SK-N-SH treated with all-trans-retinoic acid at 6 μM for 48 hours (cell line): ENCODE data around the gene TMEM163.

Experiments
- ARNTL ChIP-seq: fragments of 450-650 bp; formaldehyde crosslinking; IDR thresholded peaks from 2 replicates; pipeline ENCODE4 v1.5.0; 2020; ENCODE audit warnings: low read depth, mild to moderate bottlenecking, moderate library complexity, borderline replicate concordance
- CSRNP3 ChIP-seq: fragments of 250-450 bp; sonication (Bioruptor Pico); IDR thresholded peaks from 2 replicates; pipeline ENCODE4 v1.5.1; 2021; ENCODE audit warnings: mild to moderate bottlenecking, moderate library complexity
- ESRRG ChIP-seq: fragments of 250-450 bp; sonication (Bioruptor Pico); IDR thresholded peaks from 2 replicates; pipeline ENCODE4 v1.6.1; 2021; ENCODE audit warnings: mild to moderate bottlenecking
- TCF4 ChIP-seq: fragments of 250-450 bp; sonication (Bioruptor Pico); IDR thresholded peaks from 2 replicates; pipeline ENCODE4 v1.8.0; 2021; ENCODE audit warnings: mild to moderate bottlenecking, moderate library complexity, borderline replicate concordance
- ZFP3 ChIP-seq: fragments of 250-450 bp; sonication (Bioruptor Pico); IDR thresholded peaks from 2 replicates; pipeline ENCODE4 v1.5.0; 2020; ENCODE audit warnings: mild to moderate bottlenecking, moderate library complexity
- ZNF565 ChIP-seq: fragments of 450-650 bp; formaldehyde crosslinking; conservative IDR thresholded peaks from 2 replicates; pipeline ENCODE4 v1.5.0; 2020; ENCODE audit warnings: low read depth, mild to moderate bottlenecking, moderate library complexity
- TF ChIP-seq, protein P1 (sequence below): fragments of 250-450 bp; sonication (Bioruptor Pico); IDR thresholded peaks from 2 replicates; pipeline ENCODE4 v1.8.0; 2020; ENCODE audit warnings: mild to moderate bottlenecking, moderate library complexity, borderline replicate concordance

DNA sequence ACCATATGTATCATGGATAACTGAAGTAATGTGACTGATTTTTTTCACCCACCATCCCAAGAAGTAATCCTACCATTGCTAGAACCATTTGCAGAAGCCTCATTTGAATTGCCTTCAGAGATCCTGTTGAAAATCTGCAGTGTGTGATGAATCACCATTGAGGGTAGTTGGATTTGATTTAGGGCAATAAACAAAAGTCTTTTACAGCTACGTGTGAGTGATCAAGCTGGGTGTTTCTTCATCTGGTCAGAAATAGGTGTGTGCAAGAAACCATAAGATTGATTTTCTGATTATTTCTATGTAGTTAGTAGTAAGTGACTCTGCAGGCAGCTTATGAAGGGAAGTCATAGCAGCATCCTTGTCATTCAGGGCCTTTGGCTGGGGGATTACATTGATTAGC is 305.4 kb downstream of the TMEM163 start:
- no peak for TF ChIP-seq CSRNP3 (CRISPR knock-in tag)
- TF ChIP-seq ZFP3, result no peak
- TF ChIP-seq ZNF565 (CRISPR knock-in tag), result no peak
- TF ChIP-seq ESRRG (CRISPR knock-in tag), result no peak
- TF ChIP-seq TCF4 (CRISPR knock-in tag), result no peak
- no peak for TF ChIP-seq ARNTL
- TF ChIP-seq, protein P1, sequence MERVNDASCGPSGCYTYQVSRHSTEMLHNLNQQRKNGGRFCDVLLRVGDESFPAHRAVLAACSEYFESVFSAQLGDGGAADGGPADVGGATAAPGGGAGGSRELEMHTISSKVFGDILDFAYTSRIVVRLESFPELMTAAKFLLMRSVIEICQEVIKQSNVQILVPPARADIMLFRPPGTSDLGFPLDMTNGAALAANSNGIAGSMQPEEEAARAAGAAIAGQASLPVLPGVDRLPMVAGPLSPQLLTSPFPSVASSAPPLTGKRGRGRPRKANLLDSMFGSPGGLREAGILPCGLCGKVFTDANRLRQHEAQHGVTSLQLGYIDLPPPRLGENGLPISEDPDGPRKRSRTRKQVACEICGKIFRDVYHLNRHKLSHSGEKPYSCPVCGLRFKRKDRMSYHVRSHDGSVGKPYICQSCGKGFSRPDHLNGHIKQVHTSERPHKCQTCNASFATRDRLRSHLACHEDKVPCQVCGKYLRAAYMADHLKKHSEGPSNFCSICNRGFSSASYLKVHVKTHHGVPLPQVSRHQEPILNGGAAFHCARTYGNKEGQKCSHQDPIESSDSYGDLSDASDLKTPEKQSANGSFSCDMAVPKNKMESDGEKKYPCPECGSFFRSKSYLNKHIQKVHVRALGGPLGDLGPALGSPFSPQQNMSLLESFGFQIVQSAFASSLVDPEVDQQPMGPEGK, result no peak
